Measurements from ENCODE around the gene HMGN1.

Gene HMGN1

GRCh38 chr21:39348355-39349210 is at the start of gene HMGN1:
Gene HMGN1, minus strand, starts transcription at chr21:39349088. Its CDS starts 171 bp downstream, at chr21:39348917.
- TF ChIP-seq CTCF (conservative IDR thresholded peaks at IDR 0.05; ENCODE audit: control insufficient read depth, insufficient read depth, low read depth, low read length) = no peak
- DNase-seq (ENCODE audit: low read depth) = peak; percentile 78
- peak within 1 kb of the TSS; percentile 92 for H3K4me3 ChIP-seq (ENCODE audit: control insufficient read depth, low read depth, low read length)

- no peak for DNase-seq (ENCODE audit: low read depth)
- TF ChIP-seq CTCF (conservative IDR thresholded peaks at IDR 0.05; ENCODE audit: control insufficient read depth, insufficient read depth, low read depth, low read length) = no peak
- H3K4me3 ChIP-seq (ENCODE audit: control insufficient read depth, low read depth, low read length) = no peak overlapping the region
These were observed 48.9 kb upstream of the HMGN1 start for GRCh38 chr21:39397646-39398385.

GRCh38 chr21:39392981-39393380 is 44.1 kb upstream of the HMGN1 start:
- no peak overlapping the region for H3K4me3 ChIP-seq (ENCODE audit: control insufficient read depth, low read depth, low read length)
- TF ChIP-seq CTCF (conservative IDR thresholded peaks at IDR 0.05; ENCODE audit: control insufficient read depth, insufficient read depth, low read depth, low read length) = no peak
- no peak for DNase-seq (ENCODE audit: low read depth)

- no peak overlapping the region for H3K4me3 ChIP-seq (ENCODE audit: control insufficient read depth, low read depth, low read length)
- DNase-seq (ENCODE audit: low read depth) = no peak
- TF ChIP-seq CTCF (conservative IDR thresholded peaks at IDR 0.05; ENCODE audit: control insufficient read depth, insufficient read depth, low read depth, low read length) = no peak
These were observed 41.4 kb upstream of the HMGN1 start for GRCh38 chr21:39390212-39390765.

GRCh38 chr21:39388811-39389155 is 39.9 kb upstream of the HMGN1 start:
- H3K4me3 ChIP-seq (ENCODE audit: control insufficient read depth, low read depth, low read length) = peak overlapping the region; percentile 63
- no peak for DNase-seq (ENCODE audit: low read depth)
- TF ChIP-seq CTCF (conservative IDR thresholded peaks at IDR 0.05; ENCODE audit: control insufficient read depth, insufficient read depth, low read depth, low read length) = no peak

- TF ChIP-seq CTCF (conservative IDR thresholded peaks at IDR 0.05; ENCODE audit: control insufficient read depth, insufficient read depth, low read depth, low read length) = peak; percentile 76
- peak; percentile 79 for DNase-seq (ENCODE audit: low read depth)
- peak overlapping the region; percentile 63 for H3K4me3 ChIP-seq (ENCODE audit: control insufficient read depth, low read depth, low read length)
These were observed 39.3 kb upstream of the HMGN1 start for GRCh38 chr21:39388038-39388810.

All from fibroblast of mammary gland (primary cell).